Ishikawa (cell line): ENCODE data around the gene VPS26C.

Experiments used
- CEBPB ChIP-seq: IDR thresholded peaks from 2 replicates; pipeline ENCODE4 v1.6.1; 2012
- EP300 ChIP-seq: IDR thresholded peaks from 2 replicates; pipeline ENCODE4 v1.6.1; 2012; ENCODE audit warnings: borderline replicate concordance
- FOXM1 ChIP-seq: IDR thresholded peaks from 2 replicates; pipeline ENCODE4 v1.6.1; 2012; ENCODE audit warnings: low read depth, borderline replicate concordance
- TAF1 ChIP-seq: IDR thresholded peaks from 2 replicates; pipeline ENCODE4 v1.6.1; 2012; ENCODE audit warnings: low read depth, mild to moderate bottlenecking
- TEAD4 ChIP-seq: IDR thresholded peaks from 2 replicates; pipeline ENCODE4 v1.6.1; 2012

DNA sequence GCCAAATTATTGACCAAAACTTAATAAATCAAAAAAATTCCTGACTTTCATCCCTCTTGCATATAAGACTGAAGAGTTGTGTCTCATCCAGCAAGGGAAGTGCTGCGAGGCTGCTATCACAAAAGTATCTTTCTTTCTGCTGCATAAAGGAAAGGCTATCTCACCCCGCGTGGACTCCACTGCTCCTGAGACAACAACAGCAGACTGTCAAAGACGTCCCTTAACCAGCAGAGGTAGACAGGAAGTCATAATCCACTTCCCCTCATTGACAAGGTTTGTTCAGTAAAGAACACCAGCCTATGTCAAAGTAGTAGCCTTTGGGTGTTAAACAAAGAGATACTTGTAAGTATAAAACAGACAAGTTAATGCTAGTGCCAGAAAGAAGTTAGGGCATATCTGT is 29.4 kb downstream of the VPS26C start:
- no peak for TF ChIP-seq TAF1
- no peak for TF ChIP-seq CEBPB
- TF ChIP-seq TEAD4, result no peak
- no peak for TF ChIP-seq FOXM1
- TF ChIP-seq EP300, result no peak
